ENCODE data around the gene FGGY.

GRCh38 chr1:59556398-59556797, 259.5 kb downstream of the FGGY start:
- TF ChIP-seq CTCF (IDR thresholded peaks at IDR 0.05), result no peak
- TF ChIP-seq ZNF423 (CRISPR knock-in tag; IDR thresholded peaks at IDR 0.05), result no peak
- no peak for TF ChIP-seq ATF3 (CRISPR knock-in tag; conservative IDR thresholded peaks at IDR 0.05)
- TF ChIP-seq ZNF121 (CRISPR knock-in tag; IDR thresholded peaks at IDR 0.05), result no peak
- no peak for TF ChIP-seq NR2C2 (CRISPR knock-in tag; IDR thresholded peaks at IDR 0.05)

All from WTC11 (cell line).